ENCODE data around the gene FLNA.
"Not testable (repeated sequence)": the region's sequence is repeated elsewhere in the genome, so short reads cannot be mapped to it uniquely, and the experiment has no call there.

FLNA gene, protein sequence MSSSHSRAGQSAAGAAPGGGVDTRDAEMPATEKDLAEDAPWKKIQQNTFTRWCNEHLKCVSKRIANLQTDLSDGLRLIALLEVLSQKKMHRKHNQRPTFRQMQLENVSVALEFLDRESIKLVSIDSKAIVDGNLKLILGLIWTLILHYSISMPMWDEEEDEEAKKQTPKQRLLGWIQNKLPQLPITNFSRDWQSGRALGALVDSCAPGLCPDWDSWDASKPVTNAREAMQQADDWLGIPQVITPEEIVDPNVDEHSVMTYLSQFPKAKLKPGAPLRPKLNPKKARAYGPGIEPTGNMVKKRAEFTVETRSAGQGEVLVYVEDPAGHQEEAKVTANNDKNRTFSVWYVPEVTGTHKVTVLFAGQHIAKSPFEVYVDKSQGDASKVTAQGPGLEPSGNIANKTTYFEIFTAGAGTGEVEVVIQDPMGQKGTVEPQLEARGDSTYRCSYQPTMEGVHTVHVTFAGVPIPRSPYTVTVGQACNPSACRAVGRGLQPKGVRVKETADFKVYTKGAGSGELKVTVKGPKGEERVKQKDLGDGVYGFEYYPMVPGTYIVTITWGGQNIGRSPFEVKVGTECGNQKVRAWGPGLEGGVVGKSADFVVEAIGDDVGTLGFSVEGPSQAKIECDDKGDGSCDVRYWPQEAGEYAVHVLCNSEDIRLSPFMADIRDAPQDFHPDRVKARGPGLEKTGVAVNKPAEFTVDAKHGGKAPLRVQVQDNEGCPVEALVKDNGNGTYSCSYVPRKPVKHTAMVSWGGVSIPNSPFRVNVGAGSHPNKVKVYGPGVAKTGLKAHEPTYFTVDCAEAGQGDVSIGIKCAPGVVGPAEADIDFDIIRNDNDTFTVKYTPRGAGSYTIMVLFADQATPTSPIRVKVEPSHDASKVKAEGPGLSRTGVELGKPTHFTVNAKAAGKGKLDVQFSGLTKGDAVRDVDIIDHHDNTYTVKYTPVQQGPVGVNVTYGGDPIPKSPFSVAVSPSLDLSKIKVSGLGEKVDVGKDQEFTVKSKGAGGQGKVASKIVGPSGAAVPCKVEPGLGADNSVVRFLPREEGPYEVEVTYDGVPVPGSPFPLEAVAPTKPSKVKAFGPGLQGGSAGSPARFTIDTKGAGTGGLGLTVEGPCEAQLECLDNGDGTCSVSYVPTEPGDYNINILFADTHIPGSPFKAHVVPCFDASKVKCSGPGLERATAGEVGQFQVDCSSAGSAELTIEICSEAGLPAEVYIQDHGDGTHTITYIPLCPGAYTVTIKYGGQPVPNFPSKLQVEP (N-terminal part only)

DNA sequence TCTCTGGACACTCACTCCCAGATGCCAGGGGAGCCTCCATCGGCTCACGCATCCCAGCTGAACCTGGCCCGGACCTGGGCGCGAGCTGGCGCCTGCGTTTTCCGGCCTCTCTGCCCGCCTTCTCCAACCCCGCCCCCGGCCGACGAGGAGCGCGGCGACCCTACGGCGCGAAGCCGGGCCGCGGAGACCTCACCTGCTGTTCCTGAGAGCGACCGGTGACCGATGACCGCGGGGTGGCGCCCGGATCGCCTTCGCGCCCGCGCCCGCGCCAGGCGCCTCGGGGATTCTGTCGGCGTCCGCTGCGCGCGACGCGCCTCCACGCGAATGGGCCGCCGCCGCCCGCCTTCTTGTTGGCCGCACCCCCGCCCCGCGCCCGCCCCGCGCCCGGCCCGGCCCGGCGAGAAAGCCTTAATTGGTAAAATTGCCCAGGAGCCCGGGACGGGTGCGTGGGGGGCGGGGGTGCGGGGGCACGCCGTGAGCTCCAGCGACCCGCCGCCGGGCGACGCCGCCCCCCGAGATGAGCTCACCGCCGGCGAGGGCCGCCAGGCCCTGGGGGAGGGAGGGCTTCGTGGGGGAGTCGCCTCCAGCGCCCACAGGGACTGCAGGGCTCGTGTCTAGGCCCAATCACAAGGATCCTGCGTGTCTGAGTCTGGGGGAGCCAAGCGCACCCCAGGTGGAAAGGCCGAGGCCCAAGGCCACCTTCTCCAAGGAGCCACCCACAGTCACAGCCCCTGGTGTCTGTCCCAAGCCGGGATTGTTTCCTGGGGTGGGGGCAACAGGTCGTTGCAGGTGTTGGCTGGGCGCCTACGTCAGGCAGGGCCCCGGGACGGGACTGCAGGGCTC lies at the start of gene FLNA:
Gene FLNA (minus strand): TSS at position 322 of the 843 bp plus-strand sequence. CDS start 3,389 bp downstream, outside the sequence.
- no peak for DNase-seq

DNA sequence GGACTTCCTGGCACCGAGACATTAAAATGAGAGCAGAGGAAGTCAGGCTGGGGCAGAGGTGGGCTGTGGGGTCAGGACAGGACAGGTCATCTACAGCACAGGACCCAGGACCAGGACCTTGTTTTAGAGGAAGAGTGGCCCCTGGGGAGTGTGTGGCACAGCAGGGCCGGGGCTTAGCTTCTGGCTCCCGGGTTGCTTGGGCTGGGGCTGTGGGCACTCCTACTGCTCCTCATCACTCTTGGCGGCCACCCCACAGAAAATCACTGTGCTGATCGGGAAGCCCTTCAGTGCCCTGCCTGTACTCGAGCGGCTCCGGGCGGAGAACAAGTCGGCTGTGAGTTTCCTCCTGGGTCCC lies 45.9 kb upstream of the FLNA start:
- no peak for DNase-seq

DNA sequence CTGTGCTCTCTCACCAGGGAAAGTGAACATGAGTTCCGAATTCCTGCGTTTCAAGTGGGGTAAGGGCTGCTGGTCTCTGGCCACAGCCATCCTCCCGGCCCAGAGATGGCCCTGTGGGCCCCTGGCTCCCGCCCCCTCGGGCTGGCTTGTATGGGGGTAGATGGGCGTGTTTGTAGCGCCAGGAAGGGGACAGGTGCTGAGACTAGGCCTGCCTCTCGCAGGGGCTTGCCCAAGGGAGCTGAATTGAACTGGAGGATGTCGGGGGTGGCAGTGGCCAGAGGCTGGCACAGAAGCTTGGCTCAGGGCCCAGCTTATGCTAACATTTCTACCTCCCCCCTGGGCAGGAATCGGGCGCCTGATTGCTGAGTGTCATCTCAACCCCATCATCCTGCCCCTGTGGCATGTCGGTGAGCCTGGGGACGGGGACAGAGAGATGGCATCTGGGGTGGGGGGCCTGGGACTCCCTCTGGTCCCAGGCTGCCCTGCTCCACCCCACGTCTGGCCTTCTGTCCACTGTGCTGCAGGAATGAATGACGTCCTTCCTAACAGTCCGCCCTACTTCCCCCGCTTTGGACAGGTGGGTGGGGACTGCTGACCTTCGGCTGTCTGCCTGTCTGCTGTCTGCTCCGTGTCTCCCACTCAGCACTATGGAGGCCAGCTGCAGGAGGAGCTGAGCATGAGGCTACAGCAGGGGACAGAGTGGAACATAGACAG lies 45.4 kb upstream of the FLNA start:
- DNase-seq, result no peak

DNA sequence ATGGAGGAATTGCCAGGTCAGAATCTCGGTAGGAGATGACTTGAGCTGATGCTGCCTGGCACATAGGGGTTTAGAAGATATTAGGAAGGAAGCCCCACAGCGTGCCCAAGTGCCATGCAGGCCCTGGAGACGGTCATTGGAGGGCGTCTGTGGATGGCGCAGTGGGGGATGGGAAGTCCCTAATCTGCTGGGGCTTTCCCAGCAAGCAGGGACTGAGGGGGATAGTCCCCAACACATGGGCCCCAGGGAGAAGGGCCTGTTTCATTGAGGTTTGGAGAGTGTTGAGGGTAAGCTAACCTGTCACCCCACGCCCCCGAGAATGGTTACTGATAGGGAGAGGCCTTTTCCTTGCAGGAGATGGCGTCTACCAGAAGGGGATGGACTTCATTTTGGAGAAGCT lies 44.8 kb upstream of the FLNA start:
- no peak for DNase-seq

DNA sequence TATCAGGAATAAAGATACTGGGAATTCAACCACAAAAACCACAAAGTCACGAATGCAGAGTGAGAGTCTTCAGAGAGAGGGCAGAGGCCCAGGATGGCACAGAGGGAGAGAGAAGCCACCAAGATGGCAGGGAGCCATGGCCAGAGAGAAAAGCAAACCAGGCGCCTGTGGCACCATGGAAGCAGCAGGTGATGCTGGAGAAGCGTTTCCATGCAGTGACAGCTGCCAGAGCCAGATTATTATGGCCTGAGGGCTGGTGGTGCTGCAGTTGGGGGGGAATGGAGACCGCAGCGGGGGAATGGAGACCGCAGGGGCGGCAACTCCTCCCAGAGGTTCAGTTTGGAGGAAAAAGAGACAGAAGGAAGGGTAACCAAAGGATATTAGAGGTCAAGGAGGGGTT lies 42.7 kb upstream of the FLNA start:
- no peak for DNase-seq

DNA sequence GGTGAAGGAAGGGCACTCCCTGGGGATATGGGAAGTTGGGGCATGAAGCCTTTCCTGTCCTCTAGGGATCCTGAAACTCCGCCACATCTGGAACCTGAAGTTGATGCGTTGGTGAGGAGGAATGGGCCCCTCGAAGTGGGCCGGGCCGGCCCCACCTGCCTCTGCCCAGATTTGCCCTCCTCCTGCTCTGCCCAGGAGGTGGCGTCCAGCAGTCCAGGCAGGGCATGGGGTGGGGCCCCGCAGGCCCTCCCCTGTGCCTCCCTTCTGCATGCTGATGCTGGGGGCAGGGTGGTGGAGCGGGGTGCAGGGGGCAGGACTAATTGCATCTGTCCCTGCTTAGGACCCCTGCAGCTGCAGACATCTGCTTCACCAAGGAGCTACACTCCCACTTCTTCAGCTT lies 38.7 kb upstream of the FLNA start:
- no peak for DNase-seq

DNA sequence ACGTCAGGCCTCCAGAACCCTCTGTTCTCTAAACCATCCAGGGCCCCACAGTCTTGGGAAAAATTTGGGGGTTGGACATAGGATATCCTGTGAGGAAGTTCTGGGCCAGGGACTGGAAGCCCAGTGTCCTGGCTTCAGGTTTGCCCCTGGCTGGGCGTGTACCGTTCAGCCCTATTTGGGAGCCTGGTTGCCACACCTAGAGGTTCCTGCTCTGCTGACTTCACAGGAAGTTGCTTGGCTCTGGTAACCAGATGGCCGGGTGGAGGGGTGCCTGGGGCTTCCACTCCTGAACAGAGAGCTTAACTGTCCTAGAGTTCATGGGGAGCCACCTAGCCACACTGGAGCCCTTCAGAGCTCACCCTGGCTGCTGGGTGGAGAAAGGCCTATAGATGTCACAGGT lies 38.0 kb upstream of the FLNA start:
- DNase-seq, result peak; percentile 55 to 60

DNA sequence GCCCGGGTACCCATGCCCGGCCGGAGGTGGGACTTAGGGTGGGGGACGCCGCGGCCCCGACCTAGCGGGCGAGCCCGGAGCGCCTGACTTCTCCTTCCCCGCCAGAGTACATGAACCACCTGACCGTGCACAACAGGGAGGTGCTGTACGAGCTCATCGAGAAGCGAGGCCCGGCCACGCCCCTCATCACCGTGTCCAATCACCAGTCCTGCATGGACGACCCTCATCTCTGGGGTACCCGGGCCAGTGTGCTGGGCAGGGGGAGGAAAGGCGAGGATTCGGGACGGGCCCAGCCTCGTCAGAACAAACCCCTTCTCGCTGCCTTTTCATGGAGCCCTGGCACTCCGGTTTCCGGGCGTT lies 37.5 kb upstream of the FLNA start:
- peak in 1 of 2 experiments; percentile 18 for DNase-seq

DNA sequence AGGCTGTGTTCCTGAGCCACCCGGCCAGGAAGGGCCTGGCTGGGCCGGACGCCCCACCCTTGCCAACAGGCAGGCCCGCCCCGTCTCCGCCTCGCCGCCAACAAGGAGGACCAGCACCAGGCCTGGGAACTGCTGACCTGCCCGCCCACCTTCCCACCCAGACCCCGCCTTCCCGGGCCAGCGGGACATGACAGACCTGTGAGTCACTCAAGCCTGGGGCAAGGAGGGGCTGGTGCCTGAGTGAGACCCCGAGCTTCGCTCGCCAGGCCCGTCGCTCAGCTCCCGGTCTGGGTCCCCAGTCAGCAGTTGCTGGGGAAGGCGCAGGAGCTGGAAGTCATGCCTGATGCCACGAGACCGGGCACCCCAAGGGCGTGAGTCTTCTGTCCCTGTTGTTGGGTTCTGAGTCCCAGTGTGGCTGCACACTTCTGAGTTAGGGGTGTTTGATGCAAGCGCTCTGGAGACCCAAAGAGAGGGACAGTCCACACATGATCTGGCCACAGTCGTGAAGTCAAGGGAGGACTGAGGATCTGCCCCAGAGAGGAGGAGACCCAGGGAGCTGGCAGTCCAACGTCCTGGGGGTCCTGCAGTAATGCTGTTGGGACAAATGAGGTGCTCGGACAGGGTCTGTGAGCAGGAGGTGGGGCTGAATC lies 34.9 kb upstream of the FLNA start, which contains the start of gene DNASE1L1:
Gene DNASE1L1 (minus strand): TSS at position 33 of the 650 bp plus-strand sequence. CDS start 3,686 bp downstream, outside the sequence.
- DNase-seq, result peak; percentile 63 to 69

DNA sequence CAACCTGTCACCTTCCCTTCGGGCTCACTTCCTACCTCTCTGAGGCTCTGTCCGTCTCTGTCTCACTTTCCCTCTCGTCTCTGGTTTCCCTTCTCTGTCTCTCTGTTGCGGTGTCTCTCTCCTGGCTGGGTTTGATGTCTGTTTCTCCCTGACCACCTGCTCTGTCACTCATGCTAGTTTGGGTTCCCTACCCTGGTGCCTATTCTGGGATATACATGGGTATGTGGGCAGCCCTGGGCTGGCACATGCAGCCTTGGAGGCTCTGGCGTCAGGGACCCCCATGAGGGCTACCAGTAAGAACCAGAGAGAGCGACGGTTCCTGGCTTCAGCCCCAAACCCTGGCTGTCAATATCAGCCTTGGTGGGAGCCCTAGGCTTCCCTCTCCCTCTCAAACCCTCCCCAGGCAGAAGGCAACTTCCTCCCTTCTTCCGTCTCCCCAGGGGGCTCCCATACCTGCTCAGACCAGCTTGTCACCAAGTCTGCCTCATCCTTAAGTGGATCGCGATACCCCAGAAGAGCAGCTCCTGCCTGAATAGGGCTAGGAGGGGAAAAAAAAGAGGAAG lies 34.3 kb upstream of the FLNA start:
- no peak for DNase-seq

DNA sequence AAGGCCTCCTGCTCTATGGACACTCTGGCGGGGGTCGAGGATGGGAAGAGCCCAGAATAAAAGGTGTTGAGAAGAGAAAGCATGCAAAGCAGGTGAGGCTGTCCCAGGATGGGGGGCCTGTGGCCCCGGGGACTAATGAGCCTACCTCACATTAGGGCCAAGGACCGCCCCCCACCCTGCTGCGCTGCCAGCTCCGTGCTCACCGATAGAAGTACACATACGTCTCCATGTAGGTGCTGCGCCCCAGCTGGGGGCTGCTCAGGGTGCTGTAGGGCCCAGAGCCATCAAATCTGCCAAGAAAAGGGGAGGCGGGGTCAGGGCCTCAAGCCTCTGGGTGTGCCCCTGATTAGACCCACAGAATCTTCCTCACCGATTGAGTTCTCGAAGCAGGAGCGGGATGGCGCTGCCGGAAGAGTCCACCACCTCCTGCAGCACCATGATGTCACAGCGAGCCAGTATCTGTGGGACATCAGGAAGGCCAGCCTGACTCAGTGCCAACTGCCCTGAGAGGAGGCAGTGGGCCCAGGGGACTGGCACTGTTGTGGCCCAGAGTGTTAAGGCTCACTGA lies 30.3 kb upstream of the FLNA start:
- no peak for DNase-seq

DNA sequence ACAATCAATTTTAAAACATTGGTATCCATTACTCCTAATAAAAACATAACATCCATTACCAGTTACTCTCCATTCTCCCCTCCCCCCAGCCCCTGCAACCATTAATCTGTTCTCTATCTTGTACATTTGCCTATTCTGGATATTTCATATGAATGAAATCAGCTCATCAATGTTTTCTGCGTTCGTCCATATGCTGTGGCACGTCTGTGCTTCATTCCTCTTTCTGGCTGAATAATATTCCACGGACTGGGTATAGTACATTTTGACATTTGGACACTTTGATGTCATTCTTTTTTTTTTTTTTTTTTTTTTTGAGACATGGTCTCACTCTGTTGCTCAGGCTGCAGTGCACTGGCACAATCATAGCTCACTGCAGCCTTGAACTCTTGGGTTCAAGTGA lies 29.4 kb upstream of the FLNA start:
- DNase-seq, result no peak

DNA sequence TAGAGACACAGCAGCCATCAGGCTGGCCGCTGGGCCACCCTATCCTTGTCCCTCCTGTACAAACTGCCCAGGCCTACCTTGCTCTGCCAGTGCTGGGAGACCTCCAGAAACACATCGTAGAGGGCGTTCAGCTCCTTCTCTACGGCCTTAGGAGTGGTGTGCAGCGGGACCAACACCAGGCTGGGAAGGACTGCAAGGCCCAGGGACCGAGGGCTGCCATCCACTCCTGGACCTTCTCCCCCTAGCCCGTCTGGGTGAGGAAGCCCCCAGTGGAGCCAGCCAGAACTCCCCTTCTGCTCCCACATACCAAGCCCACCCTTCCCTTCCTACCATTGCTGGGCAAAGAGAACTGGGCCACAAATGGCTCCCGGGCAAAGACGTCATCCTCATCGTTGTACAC lies 28.8 kb upstream of the FLNA start:
- DNase-seq, result no peak

DNA sequence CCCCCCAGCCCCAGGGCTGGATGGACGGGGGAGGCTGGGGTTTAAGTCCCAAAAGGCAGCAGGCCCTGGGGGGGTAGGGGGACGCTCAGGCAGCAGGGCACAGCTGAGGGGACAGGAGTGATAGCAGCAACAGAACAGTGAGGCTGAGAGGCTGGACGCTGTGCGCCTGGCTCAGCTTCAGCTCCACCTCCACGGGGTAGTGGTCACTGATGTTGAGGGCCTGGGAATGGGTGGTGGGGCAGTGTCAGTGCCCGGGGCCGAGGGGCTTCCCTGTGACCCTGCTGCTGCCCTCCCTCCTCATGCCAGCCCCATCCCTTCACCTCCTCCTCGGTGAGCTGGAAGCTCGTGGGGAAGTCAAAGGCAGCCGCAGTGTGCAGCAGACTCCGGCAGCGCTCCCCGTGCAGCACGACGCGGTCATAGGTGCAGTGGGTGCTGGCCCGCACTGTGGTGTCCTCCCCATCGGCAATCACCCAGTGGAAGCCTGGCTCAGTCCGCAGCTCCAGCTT lies 28.2 kb upstream of the FLNA start:
- DNase-seq, result no peak

DNA sequence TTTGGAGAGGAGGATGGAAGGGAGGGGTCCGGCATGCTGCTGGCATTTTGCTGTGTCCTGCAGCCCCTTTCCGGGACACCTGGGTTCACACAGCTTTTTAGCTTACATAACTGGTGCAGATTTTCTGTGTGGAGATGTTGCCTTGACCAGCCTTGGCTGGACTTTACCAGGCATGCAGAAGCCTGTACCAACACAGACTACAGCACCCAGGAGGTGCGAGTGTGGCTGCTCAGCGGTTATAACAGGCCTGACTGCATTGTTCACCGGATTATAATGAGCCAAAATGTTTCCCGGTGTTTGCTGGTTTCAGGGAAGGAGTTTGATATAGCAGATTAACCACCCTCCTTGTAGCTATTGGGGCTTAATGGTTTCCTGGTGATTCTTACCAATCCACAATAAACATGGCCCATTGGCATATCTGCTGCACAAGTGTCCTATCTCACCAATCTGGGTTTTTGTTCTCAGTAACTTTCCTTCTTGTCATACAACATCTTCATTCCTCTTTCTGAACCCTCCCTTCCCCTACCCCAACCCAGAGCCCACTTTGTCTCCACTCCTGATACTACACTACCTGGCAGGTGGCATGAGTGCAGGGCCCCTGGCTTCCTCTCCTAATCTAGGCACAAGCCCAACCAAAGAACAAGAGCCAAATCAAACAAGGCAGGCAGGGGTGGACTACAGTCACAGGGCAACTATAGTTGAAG lies 27.6 kb upstream of the FLNA start:
- DNase-seq, result no peak

DNA sequence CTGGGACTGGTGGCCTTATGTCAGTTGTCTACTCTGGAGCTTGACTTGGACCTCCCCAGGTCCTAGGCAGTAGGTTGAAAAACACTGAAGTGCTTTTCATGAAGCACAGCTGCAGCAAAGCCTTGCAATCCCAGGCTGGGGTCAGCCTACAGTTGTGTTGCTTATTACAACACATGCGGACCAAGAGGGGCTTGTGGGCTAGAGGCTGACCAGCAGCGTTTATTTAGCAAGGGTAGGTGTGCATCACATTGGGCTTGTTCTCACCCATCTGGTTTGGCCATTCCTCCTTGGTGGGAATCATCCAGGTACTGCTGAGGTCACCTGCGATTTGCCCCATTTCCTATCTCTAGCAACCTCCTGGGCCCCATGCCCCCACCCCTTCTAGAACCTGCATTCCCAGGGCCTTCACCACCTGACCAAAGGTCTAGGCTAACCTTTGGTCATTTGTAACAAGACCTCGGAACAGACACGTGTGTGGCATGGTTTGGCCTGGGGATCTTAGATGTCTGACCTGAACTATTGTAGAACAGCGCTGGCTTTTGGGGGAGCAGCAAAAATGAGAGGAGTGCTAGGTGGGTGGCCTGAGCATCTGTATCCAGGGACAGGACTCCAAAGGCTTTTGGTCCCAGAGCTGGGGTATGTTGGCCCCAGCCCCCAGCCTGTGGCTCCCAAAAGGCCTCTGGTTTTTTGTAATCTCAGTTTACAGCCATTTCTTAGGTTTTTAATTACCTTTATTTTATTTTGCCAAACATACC lies 26.8 kb upstream of the FLNA start:
- DNase-seq, result no peak

DNA sequence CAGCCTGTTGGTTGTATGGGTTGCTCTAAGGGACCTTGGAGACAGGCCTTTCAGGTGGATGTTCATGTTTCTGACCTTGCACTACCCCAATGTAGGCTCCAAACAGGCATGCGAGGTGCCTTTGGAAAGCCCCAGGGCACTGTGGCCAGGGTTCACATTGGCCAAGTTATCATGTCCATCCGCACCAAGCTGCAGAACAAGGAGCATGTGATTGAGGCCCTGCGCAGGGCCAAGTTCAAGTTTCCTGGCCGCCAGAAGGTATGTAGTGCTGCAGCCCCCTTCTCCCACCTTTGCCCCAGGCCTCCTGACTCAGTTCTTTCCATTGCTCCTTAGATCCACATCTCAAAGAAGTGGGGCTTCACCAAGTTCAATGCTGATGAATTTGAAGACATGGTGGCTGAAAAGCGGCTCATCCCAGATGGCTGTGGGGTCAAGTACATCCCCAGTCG lies 26.0 kb upstream of the FLNA start:
- not testable (repeated sequence) for DNase-seq

DNA sequence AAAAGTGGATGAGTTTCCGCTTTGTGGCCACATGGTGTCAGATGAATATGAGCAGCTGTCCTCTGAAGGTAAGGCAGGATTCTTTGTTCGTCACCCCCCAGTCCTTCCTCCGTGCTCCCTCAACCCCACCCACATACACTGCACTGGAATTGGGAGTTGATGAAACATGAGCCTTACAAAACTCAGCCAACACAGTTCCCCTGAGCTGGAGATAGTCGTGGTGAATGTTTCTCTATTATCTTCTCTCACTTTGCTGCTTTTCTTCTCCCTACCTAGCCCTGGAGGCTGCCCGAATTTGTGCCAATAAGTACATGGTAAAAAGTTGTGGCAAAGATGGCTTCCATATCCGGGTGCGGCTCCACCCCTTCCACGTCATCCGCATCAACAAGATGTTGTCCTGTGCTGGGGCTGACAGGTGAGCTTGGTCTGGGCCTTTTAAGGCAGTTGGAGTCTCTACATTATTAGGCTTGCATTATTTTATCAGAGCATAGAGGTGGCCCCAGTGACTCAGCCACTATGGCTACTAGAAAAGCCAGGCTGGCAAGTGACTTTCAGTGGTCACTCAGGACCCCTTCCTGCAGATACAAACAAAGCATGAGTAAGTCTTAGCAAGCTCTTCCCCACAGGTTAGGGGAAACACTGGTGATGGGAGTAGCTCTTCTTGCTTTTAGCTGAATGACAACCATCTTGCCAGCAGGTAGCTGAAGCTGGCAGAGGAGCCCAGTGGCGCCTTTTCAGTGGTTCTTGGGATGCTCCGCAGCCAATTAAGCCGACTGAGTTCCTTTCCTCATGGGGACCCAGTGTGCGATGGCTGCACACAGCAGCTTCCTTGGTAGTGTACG lies 25.3 kb upstream of the FLNA start:
- no peak for DNase-seq
